Neural crest cell (in vitro differentiated cells): ENCODE measurements around the gene PTPRS. TPM values are rescaled to one million over a fixed set of nuclear protein-coding genes. Genes with fewer than 3 reads are reported as not detected.
A peak's percentile ranks its signal among the peaks of the same experiment; 100 is the strongest.

Experiments used
- DNase-seq: peaks from one replicate; pipeline ENCODE4 v3.0.0; 2021; ENCODE audit warnings: low read depth, mixed read lengths, low spot score
- H3K27ac Mint-ChIP-seq: one replicate; pipeline ENCODE4 v1.8.0; 2021; ENCODE audit warnings: mild to moderate bottlenecking, mixed read lengths; ENCODE audit not compliant: unreplicated experiment
- H3K27me3 Mint-ChIP-seq: 2 replicates; pipeline ENCODE4 v1.8.0; 2021; ENCODE audit warnings: low read depth, mild to moderate bottlenecking, mixed read lengths
- H3K36me3 Mint-ChIP-seq: 2 replicates; pipeline ENCODE4 v1.8.0; 2021; ENCODE audit warnings: low read depth, mild to moderate bottlenecking, mixed read lengths
- H3K4me1 Mint-ChIP-seq: 2 replicates; pipeline ENCODE4 v1.8.0; 2021; ENCODE audit warnings: mixed read lengths
- H3K4me3 Mint-ChIP-seq: one replicate; pipeline ENCODE4 v1.8.0; 2021; ENCODE audit warnings: mild to moderate bottlenecking, mixed read lengths
- H3K9me3 Mint-ChIP-seq: 2 replicates; pipeline ENCODE4 v1.8.0; 2021; ENCODE audit warnings: mixed read lengths
- total RNA-seq: library from RNA; stranded (reverse); gene quantifications from 2 replicates; pipeline ENCODE4 v1.2.1, GENCODE V29; 2021
- TF ChIP-seq, protein P1 (sequence below): fragments of 200-600 bp; sonication (generic); conservative IDR thresholded peaks from 2 replicates; pipeline ENCODE4 v1.5.0; 2021; ENCODE audit warnings: antibody characterized with exemption, mild to moderate bottlenecking

Gene PTPRS
- total RNA-seq, 1 donor from 2014 or later: 357 TPM

DNA sequence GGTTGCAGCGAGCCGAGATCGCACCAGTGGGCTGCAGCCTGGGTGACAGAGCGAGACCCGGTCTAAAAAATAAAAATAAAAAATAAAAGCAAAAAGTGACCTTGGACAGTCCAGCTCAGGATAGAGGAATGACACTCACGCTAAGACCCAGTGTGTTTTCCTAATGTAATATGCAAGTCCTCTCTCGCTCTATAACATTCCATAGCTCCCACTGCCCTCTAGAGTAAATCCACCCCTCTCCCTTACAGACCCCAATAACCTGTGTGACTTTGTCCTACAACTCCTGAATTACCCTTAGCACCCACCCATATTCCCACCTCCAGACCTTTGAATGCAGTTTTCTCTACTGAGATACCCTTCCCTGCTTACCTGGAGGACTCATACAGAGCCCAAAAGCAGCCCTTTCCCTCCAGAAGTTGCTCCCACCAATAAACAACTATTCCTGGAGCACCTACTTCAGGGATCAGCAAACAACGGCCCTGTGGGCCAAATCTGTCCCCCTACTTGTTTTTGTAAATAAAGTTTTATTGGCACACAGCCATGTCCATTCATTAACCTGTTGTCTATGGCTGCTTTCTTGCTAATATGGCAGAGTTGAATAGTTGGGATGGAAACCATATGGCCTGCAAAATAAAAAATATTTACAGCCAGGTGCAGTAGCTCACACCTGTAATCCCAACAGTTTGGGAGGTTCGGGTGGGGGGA is 39.8 kb upstream of the PTPRS start:
- H3K4me3 Mint-ChIP-seq: no peak overlapping the region
- peaks cover 5% of the 10 kb centered on the region for H3K27me3 Mint-ChIP-seq
- TF ChIP-seq, protein P1, sequence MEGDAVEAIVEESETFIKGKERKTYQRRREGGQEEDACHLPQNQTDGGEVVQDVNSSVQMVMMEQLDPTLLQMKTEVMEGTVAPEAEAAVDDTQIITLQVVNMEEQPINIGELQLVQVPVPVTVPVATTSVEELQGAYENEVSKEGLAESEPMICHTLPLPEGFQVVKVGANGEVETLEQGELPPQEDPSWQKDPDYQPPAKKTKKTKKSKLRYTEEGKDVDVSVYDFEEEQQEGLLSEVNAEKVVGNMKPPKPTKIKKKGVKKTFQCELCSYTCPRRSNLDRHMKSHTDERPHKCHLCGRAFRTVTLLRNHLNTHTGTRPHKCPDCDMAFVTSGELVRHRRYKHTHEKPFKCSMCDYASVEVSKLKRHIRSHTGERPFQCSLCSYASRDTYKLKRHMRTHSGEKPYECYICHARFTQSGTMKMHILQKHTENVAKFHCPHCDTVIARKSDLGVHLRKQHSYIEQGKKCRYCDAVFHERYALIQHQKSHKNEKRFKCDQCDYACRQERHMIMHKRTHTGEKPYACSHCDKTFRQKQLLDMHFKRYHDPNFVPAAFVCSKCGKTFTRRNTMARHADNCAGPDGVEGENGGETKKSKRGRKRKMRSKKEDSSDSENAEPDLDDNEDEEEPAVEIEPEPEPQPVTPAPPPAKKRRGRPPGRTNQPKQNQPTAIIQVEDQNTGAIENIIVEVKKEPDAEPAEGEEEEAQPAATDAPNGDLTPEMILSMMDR: no peak

DNA sequence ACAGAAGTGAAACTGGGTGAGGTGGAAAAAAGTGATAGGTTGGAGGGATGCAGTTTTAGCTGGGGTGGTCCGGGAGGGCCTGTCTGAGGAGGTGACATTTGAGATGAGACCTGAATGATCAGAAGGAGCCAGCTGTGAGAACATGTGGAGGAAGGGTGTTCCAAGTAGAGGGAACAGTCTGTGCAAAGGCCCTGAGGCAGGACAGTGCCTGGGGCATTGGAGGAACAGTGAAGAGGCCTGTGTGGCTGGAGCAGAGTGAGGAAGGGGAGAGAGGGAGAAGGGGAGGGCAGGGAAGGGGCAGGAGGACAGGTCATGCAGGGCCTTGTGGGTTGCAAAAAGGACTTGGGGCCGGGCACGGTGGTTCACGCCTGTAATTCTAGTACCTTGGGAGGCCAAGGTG is 36.3 kb upstream of the PTPRS start:
- Mint-ChIP-seq H3K4me1 (no peaks in the 10 kb centered on the region), H3K4me3 (no peak overlapping the region), H3K9me3 (peaks cover 4% of the 10 kb centered on the region), H3K27ac (no peak overlapping the region), H3K27me3 (peaks cover 15% of the 10 kb centered on the region), H3K36me3 (no peaks in the 10 kb centered on the region)
- TF ChIP-seq, protein P1: no peak
- DNase-seq: no peak

More for the DNA sequence above, 39.8 kb upstream of the PTPRS start:
- Mint-ChIP-seq H3K9me3 (peaks cover 11% of the 10 kb centered on the region), H3K27ac (no peak overlapping the region), H3K4me1 (no peaks in the 10 kb centered on the region), H3K36me3 (peaks cover 3% of the 10 kb centered on the region)
- DNase-seq: no peak

DNA sequence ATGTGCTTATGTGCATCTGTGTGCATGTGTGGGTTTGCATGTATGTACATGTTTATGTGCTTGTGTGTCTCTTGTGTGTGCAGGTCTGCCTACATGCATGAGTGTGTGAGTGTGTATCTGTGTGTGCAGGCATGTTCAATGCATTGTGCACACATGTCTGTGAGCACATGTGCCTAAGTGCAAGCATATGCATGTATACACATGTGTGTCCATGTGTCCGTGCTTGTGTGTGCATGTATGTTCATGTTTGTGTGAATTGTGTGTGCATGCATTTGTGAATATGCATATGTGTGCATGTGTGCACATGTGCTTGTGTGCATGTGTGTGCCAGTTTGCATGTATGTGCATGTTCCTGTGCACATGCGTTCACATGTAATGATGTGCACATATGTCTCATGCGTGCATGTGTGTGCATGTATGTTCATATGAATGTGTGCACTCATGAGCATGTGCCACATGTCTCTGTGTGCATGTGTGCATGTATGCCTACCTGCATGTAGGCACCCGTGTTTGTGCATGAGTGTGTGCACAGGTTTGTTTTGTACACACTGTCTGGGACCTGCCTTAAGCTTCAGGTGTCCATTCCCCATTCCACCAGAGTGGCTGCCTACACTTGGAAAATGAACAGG is 32.1 kb upstream of the PTPRS start:
- H3K9me3 Mint-ChIP-seq: no peaks in the 10 kb centered on the region
- TF ChIP-seq, protein P1: no peak
- H3K27ac Mint-ChIP-seq: no peak overlapping the region
- no peak overlapping the region for H3K4me3 Mint-ChIP-seq
- DNase-seq: no peak
- H3K27me3 Mint-ChIP-seq: peaks cover 20% of the 10 kb centered on the region
- H3K36me3 Mint-ChIP-seq: no peaks in the 10 kb centered on the region
- H3K4me1 Mint-ChIP-seq: no peaks in the 10 kb centered on the region

DNA sequence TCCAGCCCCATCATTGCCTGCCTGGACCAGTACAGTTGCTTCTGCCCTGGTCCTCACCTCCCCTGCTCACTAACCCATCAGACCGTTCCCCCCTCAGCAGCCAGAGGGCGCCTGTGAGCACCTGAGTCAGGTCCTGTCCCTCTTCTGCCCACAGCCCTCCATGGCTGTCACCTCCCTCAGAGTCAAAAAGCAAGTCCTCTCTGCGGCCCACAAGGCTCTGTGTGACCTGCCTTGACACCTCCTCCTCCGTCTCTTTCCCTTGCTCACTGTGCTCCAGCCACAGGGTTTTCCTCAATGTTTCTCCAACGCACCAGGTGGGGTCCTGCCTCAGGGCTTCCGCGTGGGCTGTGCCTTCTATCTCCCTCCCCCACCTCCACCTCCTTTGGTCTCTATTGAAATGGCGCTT is 29.4 kb upstream of the PTPRS start:
- no peaks in the 10 kb centered on the region for H3K4me1 Mint-ChIP-seq
- H3K9me3 Mint-ChIP-seq: no peaks in the 10 kb centered on the region

DNA sequence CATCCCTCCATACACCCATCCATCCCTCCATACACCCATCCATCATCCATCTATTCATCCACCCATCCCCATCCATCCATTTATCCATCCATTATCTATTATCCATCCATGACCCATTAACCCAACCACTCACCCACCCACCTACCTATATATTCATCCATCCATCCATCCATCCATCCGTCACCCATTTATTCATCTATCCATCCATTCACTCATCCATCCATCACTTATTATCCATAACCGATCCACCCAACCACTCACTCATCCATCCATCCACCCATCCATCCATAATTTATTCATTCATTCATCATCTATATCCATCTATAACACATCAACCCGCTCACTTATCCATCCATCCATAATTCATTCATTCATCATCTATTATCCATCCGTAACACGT is 28.7 kb upstream of the PTPRS start:
- Mint-ChIP-seq H3K9me3 (no peaks in the 10 kb centered on the region), H3K27me3 (peaks cover 9% of the 10 kb centered on the region), H3K4me3 (no peak overlapping the region), H3K4me1 (no peaks in the 10 kb centered on the region), H3K36me3 (no peaks in the 10 kb centered on the region), H3K27ac (no peak overlapping the region)
- TF ChIP-seq, protein P1: no peak
- DNase-seq: no peak

More for the DNA sequence above, 29.4 kb upstream of the PTPRS start:
- peak; percentile 76 for DNase-seq
- peaks cover 15% of the 10 kb centered on the region for H3K27me3 Mint-ChIP-seq
- no peak overlapping the region for H3K27ac Mint-ChIP-seq
- no peak overlapping the region for H3K4me3 Mint-ChIP-seq
- TF ChIP-seq, protein P1: peak; percentile 79
- H3K36me3 Mint-ChIP-seq: no peaks in the 10 kb centered on the region
